HG03354 (cell line): ENCODE results near the gene SKAP1.

Experiments used
- ATAC-seq: cut with Tn5 transposase; IDR thresholded peaks from one replicate; pipeline ENCODE4 v1.9.1; 2021; ENCODE audit warnings: mild to moderate bottlenecking; ENCODE audit not compliant: unreplicated experiment, poor library complexity, severe bottlenecking

SKAP1 gene

GRCh38 chr17:48162306-48162934, 267.6 kb downstream of the SKAP1 start:
- ATAC-seq, result no peak

DNA sequence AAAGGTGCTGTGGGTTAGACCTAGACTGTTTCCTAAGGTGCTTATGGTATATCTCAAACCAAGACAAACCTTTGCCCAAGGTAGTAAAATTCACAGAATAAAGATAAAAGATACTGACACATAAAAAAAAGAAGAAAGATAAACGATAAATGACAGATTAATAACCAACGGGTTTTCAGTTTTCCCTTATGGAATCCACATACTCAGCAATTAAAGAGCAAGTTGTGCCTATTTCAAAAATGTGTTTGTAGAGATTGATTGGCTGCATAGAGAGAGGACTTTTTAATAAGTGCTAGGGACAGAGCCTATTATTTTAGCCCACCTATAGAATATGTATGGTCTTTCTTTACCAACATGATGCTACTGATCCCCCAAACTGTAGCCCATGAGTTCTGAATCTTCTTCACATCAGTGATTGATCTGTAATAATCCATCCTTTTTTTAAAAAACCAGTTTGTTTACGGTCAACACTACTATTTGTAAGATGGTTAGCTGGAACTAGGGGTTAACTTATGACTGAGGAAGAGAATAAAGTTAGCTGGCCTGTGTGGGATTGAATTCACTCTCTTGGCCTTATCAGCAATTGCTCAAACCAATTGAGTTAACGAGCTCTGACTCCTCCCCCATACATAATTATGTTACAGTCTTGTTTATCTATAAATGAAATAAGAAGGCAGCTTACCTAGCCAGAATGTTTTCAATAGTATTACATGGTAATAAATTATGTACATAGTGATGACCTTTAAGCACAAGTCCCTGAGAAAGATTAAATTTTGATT, 268.7 kb downstream of the SKAP1 start:
- ATAC-seq, result no peak

GRCh38 chr17:48160177-48161081, 269.6 kb downstream of the SKAP1 start:
- no peak for ATAC-seq

DNA sequence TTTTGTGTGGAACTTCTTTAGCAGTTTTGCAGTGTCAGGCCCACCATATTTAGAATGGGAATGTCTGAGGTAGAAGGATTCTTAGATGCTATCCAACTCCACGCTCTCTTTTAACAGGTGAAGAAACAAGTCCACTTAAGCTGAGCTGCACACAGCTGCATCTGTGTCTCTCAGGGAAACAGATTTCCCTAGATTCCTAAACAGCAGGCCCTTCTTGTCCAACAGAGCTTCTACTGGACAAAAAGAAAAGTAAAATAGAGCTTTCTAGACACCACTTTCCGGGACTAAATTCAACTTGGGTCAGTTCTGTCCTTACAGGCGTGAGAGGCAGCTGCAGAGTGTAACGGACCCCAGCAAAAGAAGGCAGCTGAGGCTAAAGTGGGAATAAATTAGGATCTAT, 270.8 kb downstream of the SKAP1 start:
- no peak for ATAC-seq

GRCh38 chr17:48155889-48156611, 274.0 kb downstream of the SKAP1 start:
- no peak for ATAC-seq

DNA sequence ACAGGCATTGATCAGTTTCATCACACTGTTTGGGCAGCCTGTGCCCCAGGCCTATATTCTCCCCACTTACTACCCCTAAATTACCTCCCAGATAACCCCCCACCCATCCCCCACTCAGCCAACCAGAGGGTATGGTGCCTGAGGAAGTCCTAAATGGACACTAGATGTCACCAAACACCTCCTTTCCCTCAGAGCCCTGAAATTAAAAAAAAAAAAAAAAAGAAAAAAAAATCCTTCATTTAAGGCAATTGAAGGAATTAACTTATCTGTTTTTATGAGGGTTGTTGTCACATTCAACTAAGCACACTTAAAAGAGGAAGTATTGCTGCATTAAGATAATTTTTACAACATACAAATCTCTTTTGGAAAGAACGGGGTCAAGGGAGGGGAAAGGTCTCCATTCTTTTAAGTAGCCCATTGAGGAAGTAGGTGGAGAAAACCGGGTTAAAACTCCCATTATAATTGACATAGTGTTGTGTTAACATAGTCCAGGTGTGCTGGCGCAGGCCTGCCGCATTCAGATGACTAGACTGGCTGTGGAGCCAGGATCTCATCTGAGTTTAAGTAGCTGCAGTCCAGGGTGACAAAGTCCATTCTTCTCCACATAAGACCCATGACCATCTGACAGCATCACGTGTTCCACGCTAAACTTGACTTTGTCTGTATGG, 276.2 kb downstream of the SKAP1 start:
- ATAC-seq, result no peak

GRCh38 chr17:48152289-48152688, 277.7 kb downstream of the SKAP1 start:
- no peak for ATAC-seq

GRCh38 chr17:48151220-48151619, 278.8 kb downstream of the SKAP1 start:
- ATAC-seq, result no peak

GRCh38 chr17:48150597-48151001, 279.4 kb downstream of the SKAP1 start:
- no peak for ATAC-seq

DNA sequence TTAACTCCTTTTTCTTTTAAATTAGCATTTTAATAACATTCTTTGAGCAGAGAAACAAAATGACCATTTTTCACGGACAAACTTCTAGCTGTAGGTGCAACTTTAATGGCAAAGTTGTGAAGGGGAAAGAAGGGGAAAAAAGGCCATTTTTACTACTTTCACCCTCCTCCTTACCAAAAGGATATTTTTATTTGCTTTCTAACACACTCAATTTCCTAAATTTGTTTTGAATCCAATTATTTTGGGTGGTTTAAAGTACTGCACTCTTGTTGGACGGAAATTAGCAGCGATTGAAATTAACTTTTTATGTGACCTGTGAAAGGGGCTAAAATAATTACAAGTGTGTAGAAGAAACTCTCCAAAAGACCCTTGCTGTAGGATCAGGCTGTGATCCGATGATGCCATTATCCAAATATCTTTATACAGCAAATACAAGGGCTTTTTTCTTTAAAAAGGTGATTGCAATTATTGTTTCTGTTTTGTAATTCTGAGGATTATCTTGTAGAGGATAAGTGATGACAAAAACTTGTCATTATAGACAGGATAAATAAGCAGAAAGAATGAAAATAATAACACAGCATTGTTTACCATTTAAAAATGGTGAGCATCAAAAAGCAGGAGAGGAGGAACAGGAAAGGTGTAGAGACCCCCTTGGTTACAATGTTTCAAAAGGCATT, 280.1 kb downstream of the SKAP1 start:
- ATAC-seq, result no peak

- ATAC-seq, result no peak
These were observed 280.9 kb downstream of the SKAP1 start for GRCh38 chr17:48148854-48149786.

DNA sequence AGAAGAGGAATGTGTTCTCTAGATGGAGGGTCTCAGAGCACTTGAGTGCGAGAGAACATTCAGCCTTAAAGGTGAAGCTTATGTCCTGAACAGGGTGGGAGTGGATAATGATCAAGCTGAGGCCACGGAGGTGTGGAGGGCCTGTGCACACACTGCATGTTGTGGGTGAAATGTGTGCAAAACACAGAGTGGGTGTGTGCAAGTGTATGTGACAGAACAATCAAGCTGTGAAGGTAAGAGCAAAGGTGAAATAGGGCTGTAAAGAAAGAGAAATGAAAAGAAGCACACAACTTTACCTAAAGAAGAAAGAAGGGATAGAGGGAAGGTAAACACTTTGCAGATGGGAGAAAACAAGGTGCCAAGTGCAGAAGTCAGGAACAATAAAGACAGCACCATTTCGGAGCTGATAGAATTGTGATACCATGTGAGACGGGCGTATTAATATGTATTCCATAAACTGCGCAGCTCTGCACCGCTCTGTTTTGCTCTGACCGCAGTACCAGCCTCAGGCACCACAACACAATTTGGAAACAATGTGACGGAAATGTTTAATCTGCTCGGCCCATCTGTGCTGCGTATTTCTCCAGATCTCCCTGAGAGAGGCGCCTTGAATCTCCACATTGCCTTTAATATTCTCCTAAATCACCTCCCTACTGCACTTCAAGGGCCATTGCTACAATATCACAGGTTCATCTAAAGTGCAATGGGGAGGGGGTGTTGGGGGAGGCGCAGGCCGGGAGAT, 281.8 kb downstream of the SKAP1 start:
- no peak for ATAC-seq

- no peak for ATAC-seq
These were observed 284.8 kb downstream of the SKAP1 start for GRCh38 chr17:48144976-48145798.

DNA sequence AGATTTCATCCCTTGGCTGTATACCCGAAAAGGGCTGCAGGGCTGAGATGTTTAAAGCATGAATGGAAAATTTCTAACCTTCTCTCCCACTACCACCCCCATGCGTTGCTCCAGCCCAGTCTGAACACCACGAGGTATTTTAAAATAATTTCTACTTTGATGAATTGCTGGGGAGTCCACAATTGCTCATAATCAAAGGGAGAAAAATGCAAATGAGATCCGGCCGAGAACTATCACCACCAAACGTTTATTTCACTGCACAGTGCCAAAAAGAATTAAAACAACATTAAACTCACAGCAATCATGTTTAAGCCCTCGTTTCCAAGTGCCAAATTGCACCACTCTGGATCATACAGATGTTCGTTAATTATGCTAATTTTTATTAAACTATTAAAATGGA, 285.8 kb downstream of the SKAP1 start:
- ATAC-seq, result no peak

- no peak for ATAC-seq
These were observed 286.4 kb downstream of the SKAP1 start for GRCh38 chr17:48143629-48144028.

DNA sequence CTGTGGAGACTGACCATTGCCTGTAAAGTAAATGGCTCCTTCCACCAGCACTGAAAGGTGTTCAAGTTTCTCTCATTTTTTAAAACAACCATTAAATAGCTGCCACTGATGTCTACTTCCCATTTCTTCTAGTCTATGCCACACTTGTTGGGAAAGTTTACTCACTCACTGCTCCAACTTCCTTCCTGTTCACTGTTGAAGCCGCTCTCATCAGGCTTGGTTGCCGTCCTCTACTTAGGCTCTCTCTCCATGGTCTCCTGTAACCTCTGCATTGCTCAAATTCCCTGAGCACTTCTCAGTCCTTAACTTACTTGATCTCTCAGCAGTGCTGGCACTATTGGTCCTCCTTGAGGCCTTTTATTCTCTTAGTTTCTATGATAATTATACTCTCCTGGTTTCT, 290.1 kb downstream of the SKAP1 start:
- ATAC-seq, result no peak
